Effector CD4-positive, alpha-beta T cell (primary cell): ENCODE data around the gene CDK17.
"Not testable (repeated sequence)": the region's sequence is repeated elsewhere in the genome, so short reads cannot be mapped to it uniquely, and the experiment has no call there.

Source experiments
- DNase-seq: peaks from one replicate; pipeline ENCODE4 v3.0.0-alpha.2; 2020

CDK17 gene

DNA sequence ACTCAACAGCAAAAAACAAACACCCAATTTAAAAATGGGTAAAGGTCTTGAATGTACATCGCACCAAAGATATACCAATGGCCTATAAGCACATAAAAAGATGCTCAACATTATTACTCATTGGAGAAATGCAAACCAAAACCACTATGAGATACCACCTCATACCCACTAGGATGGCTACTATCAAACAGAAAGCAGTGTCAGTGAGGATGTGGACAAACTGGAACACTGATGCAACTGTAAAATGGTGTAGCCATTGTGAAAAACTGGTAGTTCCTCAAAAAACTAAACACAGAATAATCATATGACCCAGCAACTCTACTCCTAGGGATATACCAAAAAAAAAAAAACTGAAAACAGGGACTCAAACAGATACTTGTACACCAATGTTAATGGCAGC, 49.3 kb downstream of the CDK17 start:
- no peak for DNase-seq

DNA sequence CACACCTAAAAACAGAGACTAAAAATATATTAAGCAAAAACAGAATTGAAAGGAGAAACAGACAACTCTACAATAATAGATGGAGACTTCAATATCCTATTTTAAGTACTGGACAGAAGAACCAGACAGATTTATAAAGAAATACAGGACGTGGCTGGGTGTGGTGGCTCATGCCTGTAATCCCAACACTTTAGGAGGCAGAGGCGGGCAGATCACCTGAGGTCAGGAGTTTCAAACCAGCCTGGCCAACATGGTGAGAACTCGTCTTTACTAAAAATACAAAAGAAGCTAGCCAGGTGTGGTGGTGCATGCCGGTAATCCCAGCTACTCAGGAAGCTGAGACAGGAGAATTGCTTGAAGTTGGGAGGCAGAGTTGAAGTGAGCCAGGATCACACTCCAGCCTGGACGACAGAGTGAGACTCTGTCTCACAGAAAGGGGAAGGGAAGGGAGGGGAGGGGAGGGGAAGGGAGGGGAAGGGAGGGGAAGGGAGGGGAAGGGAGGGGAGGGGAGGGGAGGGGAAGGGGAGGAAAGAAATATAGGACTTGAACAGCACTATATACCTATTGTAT, 53.0 kb downstream of the CDK17 start:
- no peak for DNase-seq

DNA sequence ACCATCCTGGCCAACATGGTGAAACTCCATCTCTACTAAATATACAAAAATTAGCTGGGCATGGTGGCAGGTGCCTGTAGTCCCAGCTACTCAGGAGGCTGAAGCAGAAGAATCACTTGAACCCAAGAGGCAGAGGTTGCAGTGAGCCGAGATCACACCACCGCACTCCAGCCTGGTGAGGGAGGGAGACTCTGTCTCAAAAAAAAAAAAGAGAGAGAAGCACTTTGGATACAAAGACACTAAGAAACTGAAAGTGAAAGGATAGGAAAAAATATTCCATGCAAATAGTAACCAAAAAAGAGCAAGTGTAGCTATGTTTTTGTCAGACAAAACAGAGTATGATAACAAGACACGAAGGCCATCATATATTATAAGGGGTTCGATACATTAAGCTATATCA, 53.5 kb downstream of the CDK17 start:
- not testable (repeated sequence) for DNase-seq

DNA sequence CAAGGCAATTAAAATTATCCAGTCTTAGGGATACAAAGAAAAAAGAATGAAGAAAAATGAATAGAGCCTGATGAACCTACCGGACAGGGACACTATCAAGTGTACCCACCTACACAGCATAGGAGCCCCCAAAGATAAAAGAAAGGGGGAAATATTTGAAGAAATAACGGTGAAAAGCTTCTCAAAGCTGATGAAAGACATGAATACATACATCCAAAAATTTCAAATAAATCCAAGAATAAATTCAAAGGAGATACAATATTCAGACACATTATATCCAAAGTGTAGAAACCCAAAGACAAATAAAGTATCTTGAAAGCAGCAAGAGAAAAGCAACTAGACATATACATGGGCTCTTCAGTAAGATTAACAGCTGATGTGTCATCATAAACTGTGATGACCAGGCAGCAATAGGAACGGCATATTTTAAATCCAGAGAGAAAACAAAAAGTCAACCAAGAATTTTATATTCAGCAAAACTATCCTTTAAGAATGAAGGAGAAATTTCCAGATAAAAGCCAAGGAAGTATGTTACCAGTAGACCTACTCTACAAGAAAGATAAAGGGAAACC, 56.0 kb downstream of the CDK17 start:
- no peak for DNase-seq

DNA sequence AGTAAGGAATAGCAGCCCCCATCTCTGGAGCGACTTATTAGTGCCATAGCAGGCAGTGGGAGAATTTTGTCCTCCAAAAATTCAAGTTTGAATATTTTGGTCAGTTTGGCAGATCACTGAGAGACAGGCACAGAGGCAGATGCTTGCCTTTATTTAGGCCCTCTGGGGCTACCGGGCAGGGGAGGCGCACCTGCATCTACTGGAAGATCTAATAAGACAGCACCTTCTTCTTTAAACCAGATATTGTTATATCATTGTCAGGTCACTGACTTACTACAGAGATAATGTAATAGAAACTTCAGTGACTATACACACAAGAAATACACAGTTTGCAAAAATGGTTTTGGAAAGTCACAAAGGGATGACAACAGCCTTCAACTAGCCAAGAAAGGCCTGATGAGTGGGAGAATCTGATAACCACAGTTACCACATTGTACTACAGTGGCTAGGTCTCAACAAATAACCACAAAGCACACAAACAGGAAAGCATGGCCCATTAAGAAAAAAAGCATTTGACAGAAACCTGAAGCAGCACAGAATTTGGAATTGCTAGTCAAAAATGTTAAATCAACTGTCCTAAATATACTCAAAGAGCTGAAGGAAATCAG, 56.8 kb downstream of the CDK17 start:
- no peak for DNase-seq

DNA sequence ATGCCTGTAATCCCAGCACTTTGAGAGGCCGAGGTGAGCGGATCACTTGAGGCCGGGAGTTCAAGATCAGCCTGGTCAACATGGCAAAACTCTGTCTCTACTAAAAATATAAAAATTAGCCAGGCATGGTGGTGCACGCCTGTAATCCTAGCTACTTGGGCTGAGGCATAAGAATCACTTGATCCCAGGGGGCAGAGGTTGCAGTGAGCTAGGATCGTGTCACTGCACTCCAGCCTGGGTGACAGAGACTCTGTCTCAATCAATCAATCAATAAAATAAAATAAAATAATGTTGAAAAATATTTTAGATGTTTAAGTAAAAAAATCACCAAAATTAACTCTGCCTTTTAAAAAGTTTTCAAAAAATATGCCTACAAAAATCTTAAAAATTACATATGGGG, 60.6 kb downstream of the CDK17 start:
- DNase-seq = not testable (repeated sequence)

DNA sequence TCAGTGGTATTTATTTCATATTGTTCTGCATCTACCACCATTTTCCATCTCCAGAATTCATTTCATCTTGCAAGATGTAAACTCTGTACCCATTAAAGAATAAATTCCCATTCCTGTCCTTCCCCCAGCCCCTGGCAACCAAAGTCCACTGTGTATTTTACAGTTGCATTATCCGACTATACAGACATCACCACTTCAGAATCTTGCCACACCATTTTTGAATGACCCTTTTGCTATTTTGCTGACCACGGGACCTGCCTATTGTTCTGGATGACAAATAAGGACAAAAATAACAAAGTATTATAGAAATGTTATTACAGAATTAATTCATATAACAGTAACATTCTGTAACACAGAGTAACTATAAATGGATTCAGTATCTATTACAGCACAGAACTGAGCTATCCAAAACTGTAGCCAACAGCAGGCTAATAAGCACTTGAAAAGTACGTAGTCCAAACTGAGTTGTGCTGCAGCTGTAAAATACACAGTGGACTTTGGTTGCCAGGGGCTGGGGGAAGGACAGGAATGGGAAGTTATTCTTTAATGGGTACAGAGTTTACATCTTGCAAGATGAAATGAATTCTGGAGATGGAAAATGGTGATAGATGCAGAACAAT, 61.3 kb downstream of the CDK17 start:
- DNase-seq = no peak

DNA sequence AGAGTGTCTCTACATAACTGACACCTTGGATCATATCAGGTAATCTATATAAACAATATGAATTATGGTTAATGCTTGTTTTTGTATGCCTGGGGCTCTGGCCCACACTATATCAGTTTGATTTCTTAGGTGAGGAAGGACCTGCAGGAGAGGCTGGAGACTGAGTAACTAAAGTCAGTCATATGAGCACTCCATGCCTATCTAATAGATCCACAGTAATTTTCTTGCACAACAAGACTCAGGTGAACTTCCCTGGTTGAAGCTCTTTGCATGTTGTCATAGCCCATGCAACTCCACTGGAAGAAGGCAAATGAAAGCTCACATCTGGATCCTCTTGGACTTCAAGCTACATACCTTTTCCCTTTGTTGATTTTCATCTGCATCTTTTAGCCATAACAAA, 62.3 kb downstream of the CDK17 start:
- DNase-seq = no peak

DNA sequence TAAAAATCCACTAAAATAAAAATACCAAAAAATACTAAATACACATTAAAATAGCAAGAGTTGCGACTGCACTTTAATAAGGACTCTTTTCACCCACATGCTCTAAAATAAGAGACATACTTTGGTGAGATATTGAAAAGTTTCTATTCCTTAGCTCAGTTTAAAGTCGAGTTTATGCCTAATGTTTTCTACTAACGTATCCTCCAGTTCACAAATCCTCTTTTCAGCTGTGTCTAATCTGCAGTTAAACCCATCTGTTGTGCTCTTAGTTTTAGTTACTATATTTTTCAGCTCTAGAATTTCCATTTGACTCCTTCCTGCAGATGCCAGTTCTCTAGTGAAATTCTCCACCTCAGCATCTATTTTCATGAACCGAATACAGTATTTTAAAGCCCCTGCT, 63.8 kb downstream of the CDK17 start:
- no peak for DNase-seq

DNA sequence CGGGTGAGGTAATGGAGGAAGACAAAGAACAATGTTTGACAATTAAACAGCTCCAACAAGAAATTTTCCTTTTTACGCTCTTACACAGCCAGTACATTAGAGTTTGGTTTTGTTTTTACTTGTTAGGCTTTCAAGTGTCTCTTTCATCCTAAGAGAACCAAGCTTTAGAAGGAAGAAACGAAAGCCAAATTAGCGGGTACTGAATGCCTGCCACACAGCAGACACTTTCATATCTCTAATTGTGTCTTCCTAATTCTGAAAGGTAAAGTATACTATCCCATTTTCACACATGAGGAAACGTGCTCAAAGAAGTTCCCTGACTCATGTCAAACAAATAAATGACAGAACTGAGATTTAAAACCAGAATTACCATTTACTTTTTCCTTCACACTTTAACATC, 65.0 kb downstream of the CDK17 start:
- DNase-seq = no peak

DNA sequence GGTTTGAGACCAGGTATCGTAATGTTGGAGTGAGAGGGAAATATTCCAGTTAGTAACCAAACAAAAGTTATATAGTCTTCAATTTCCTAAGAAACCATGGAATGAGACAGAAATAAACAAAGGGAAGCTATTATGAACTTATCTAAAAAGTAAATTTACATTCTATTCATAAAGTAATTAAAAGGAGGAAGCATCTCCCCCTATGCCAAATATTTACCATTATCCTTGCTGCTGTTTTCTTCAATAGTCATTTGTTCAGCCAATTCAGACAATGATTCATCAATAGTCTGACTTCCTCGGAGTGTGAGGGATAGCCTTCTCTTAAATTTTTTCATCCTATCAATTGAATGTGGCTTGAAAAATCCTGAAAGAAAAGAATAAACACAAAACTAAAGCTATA, 65.7 kb downstream of the CDK17 start:
- DNase-seq = no peak

DNA sequence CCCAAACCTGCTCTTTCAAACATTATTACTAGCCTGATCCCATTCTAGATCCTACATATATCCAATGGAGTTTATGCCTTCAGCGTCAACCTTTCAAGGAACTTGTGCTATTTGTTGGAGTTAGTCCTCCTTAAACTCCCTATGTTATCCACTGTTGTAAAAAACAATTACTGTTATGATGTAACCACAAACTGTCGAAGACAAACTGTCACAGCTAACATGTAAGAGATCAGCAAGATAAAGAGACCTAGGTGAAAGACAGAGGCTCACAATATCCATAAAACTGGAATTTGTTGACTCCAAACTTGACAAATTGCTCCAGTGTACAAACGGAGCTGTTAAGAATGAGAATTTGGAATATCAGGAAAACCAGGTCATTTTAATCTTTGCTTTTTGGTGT, 70.7 kb downstream of the CDK17 start:
- no peak for DNase-seq

DNA sequence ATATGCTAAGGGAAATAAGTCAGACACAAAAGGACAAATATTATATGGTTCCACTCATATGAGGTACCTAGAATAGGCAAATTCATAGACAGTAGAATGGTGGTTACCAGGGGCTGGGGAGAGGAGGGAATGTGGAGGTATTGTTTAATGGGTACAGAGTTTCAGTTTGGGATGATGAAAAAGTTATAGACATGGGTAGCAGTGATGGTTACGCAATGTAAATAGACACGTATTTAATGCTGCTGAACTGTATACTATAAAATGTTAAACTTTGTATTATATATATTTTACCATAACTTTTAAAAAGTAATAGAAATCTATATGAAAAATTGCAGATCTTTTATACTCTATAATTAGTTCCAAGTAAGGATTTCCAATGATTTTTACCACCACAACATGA, 71.2 kb downstream of the CDK17 start:
- no peak for DNase-seq

DNA sequence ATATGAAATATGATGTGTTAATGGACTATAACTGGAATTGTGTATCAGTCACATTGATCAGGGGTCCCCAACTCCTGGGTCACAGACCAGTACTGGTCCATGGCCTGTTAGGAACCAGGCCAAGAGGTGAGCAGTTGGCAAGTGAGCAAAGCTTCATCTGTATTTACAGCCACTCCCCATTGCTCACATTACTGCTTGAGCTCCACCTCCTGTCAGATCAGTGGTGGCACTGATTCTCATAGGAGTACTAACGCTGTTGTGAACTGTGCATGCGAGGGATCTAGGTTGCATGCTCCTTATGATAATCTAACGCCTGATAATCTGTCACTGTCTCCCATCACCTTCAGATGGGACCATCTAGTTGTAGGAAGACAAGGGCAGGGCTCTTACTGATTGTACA, 72.3 kb downstream of the CDK17 start:
- DNase-seq = no peak

DNA sequence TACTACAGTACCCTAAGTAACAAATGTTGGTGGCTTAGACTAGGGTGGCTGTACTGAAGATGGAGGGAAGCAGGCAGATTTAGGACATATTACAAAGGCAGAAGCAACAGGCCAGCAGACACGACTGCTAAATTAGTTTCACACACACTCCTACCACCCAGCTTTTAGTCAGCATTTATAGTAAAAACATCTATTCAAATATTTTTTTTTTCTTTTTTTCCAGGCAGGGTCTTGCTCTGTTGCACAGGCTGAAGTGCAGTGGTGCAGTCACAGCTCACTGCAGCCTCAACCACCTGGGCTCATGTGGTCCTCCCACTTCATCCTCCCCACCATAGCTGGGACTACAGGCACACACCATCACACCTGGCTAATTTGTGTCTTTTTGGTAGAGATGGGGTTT, 72.9 kb downstream of the CDK17 start:
- DNase-seq = no peak

DNA sequence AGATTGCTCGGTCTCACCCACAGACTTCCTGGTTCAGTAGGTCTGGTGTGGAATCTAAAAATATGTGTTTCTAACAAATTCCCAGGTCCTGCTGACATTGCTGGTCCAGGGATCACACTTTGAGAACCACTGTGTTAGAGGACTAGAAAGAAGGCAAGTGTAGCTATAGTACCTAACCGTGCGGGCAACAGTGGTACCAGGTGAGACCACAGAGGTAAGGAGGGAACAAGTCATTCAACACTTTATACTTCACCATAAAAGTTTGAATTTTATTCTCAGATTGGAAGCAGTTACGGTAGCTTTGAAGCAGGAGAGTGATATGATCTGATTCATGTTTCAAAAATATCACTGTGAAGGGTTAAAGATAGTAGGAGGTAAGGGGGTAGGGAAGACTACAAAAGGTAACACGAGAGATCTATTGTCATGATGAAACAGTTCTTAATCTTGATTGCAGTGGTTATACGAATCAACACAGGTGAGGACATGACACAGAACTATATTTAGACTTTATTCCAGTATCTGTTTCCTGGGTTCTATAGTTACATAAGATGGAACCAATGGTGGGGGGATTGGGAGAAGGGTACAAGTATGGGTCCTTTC, 73.5 kb downstream of the CDK17 start:
- DNase-seq = no peak

DNA sequence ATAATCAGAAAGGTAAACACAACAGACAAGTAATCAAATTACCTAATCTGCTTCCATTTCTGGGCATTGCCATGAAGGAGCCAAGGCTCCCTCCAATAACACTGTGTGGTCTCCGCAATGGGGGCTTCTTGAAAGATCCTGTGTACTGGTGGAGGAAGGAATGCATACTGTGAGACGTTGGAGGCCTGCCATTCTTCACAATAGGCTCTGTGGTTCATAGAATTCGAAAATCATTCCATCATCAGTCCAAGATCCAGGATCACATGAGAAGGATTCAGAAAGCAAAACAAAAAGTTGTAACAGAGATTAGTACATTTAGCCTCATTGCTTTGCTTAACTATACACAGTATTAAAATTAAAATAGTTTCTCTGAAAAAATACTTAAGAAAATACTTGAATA, 76.3 kb downstream of the CDK17 start:
- no peak for DNase-seq

DNA sequence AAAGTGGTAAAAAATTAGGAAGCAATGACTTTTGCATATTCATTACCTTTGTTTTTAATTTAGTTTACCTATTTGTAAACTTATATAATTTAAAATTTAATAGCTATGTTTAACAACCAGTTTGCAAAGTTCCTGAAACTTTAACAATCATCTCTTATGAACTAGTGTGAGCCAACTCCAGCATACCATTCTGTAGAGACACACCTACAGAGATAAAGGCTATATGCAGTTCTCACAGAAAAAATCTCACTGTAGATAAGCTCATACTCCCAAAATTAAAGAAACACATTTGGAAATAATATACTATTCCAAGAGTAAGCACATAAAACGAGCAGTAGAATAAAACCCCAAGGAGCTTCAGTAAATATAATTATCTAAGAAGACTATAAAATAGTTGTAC, 77.5 kb downstream of the CDK17 start:
- DNase-seq = no peak

DNA sequence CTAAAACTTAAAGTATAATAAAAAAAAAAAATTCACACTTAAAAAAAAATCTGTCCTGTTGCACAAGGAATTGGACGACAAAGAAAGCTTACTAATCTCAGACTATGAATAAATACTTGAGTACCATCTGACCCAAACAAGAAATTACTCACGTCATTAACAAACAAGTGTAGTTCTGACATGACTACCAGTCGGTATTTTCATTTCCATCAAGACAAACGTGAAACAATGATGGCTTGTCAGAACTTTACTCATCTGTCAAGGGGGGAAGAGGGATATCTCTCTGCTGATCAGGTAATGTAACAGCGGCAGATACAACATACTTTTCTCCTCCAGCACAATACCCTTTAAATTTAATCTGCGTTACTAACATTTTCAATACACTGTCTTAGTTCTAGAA, 78.3 kb downstream of the CDK17 start:
- DNase-seq = no peak

DNA sequence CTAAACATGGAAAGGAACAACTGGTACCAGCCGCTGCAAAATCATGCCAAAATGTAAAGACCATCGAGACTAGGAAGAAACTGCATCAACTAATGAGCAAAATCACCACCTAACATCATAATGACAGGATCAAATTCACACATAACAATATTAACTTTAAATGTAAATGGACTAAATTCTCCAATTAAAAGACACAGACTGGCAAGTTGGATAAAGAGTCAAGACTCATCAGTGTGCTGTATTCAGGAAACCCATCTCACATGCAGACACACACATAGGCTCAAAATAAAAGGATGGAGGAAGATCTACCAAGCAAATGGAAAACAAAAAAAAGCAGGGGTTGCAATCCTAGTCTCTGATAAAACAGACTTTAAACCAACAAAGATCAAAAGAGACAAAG, 82.4 kb downstream of the CDK17 start:
- DNase-seq = not testable (repeated sequence)

DNA sequence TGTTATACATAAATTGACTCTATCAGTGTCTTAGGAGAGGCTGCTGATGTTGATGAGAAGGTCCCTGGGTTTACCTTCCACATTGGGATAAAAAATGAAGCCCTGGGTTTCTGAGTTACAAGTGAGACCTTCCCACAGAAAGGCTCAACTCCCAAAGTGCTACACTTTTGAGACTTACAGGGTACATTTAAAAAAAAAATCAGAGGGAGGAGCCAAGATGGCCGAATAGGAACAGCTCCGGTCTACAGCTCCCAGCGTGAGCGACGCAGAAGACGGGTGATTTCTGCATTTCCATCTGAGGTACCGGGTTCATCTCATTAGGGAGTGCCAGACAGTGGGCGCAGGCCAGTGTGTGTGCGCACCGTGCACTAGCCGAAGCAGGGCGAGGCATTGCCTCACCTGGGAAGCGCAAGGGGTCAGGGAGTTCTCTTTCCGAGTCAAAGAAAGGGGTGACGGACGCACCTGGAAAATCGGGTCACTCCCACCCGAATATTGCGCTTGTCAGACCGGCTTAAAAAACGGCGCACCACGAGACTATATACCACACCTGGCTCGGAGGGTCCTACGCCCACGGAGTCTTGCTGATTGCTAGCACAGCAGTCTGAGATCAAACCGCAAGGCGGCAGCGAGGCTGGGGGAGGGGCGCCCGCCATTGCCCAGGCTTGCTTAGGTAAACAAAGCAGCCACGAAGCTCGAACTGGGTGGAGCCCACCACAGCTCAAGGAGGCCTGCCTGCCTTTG, 84.3 kb downstream of the CDK17 start:
- DNase-seq = peak; percentile 23

DNA sequence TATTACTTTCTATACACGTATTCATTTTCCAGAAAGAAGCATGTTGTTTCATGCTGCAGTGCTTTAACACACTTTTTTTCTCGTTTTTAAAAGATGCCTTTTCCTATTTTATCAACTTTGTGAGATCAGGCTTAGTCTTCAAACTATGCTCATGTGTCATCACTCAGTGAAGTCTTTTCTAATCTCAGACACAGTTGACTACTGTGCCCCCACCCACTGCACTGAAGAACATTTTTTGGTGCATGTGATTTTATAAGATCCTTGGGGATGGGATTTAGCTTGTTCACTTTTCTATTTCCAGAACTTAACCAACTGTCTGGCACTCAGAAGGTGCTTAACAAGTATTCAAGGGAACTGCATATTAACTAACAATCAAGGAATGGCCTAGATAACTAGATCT, 85.5 kb downstream of the CDK17 start:
- DNase-seq = no peak

DNA sequence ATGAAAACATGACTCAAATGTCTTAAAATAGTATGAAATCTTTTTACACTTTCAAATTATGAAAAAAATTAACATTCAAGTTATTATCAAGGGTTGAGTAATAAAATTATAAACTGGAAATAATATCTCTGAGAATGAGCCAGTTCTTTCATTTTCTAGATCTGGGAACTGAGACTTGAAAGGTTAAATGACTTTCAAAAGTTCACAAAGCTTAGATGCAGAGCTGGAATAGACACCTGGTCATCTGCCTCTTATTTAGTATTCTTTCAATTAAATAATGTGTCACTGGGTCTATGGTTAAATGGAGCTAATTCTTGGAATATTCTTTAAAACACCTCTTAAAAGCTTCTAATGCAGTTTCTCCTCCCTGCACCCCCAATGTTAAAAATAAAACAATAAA, 86.6 kb downstream of the CDK17 start:
- DNase-seq = no peak
